HG03159 (cell line): ENCODE results near the gene MSGN1.

Source experiments
- ATAC-seq: cut with Tn5 transposase; IDR thresholded peaks from one replicate; pipeline ENCODE4 v1.9.1; 2021; ENCODE audit warnings: mild to moderate bottlenecking, moderate library complexity; ENCODE audit not compliant: unreplicated experiment

The MSGN1 gene

GRCh38 chr2:17816396-17817245 is at the start of gene MSGN1:
TSS of gene MSGN1 (plus strand) at chr2:17816460. CDS start at chr2:17816519, 59 bp downstream.
- no peak for ATAC-seq

GRCh38 chr2:17768894-17769293 is 47.4 kb upstream of the MSGN1 start:
- ATAC-seq = no peak

- no peak for ATAC-seq
These were observed 44.3 kb upstream of the MSGN1 start for GRCh38 chr2:17771956-17772355.

- no peak for ATAC-seq
These were observed 43.7 kb upstream of the MSGN1 start for GRCh38 chr2:17772532-17772931.

GRCh38 chr2:17780546-17780945 is 35.7 kb upstream of the MSGN1 start:
- ATAC-seq = no peak

- ATAC-seq = no peak
These were observed 34.8 kb upstream of the MSGN1 start for GRCh38 chr2:17781482-17781881.

- ATAC-seq = no peak
These were observed 29.5 kb upstream of the MSGN1 start for GRCh38 chr2:17786727-17787126.

- no peak for ATAC-seq
These were observed 27.5 kb upstream of the MSGN1 start for GRCh38 chr2:17788773-17789172.

- no peak for ATAC-seq
These were observed 25.7 kb upstream of the MSGN1 start for GRCh38 chr2:17790536-17790935.

- ATAC-seq = no peak
These were observed 25.0 kb upstream of the MSGN1 start for GRCh38 chr2:17791121-17791816.

- no peak for ATAC-seq
These were observed 24.5 kb upstream of the MSGN1 start for GRCh38 chr2:17791817-17792130.

GRCh38 chr2:17792515-17792914 is 23.7 kb upstream of the MSGN1 start:
- no peak for ATAC-seq

- ATAC-seq = no peak
These were observed 23.0 kb upstream of the MSGN1 start for GRCh38 chr2:17793296-17793695.

GRCh38 chr2:17793803-17794354 is 22.4 kb upstream of the MSGN1 start:
- ATAC-seq = no peak

GRCh38 chr2:17795309-17795708 is 21.0 kb upstream of the MSGN1 start:
- ATAC-seq = no peak

- no peak for ATAC-seq
These were observed 17.9 kb upstream of the MSGN1 start for GRCh38 chr2:17798338-17798737.

- ATAC-seq = no peak
These were observed 16.7 kb upstream of the MSGN1 start for GRCh38 chr2:17799301-17800120.

- ATAC-seq = no peak
These were observed 16.0 kb upstream of the MSGN1 start for GRCh38 chr2:17800219-17800618.

- ATAC-seq = no peak
These were observed 15.4 kb upstream of the MSGN1 start for GRCh38 chr2:17800693-17801458.

- no peak for ATAC-seq
These were observed 12.8 kb upstream of the MSGN1 start for GRCh38 chr2:17803497-17803896.

GRCh38 chr2:17804358-17804757 is 11.9 kb upstream of the MSGN1 start:
- peak; percentile 61 for ATAC-seq
